Activated CD4-positive, alpha-beta T cell treated with anti-CD3 and anti-CD28 coated beads, Interleukin-2, amount 10 ng/mL, durations not matched to agents 24 days and 14 days (primary cell): ENCODE measurements around the gene PDE1A. TPM values are rescaled to one million over a fixed set of nuclear protein-coding genes. Genes with fewer than 3 reads are reported as not detected.

Experiments
- DNase-seq: peaks from one replicate; pipeline ENCODE4 v3.0.0; 2022
- H3K27ac Mint-ChIP-seq: one replicate; pipeline ENCODE4 v1.8.0; 2022; ENCODE audit warnings: mild to moderate bottlenecking, mixed read lengths
- H3K27me3 Mint-ChIP-seq: one replicate; pipeline ENCODE4 v1.8.0; 2022; ENCODE audit warnings: mixed read lengths
- H3K36me3 Mint-ChIP-seq: one replicate; pipeline ENCODE4 v1.8.0; 2022; ENCODE audit warnings: low read depth, mild to moderate bottlenecking, mixed read lengths
- H3K4me1 Mint-ChIP-seq: one replicate; pipeline ENCODE4 v1.8.0; 2021; ENCODE audit warnings: mixed read lengths
- H3K4me3 Mint-ChIP-seq: one replicate; pipeline ENCODE4 v1.8.0; 2022; ENCODE audit warnings: mild to moderate bottlenecking, moderate library complexity, mixed read lengths
- H3K9me3 Mint-ChIP-seq: one replicate; pipeline ENCODE4 v1.8.0; 2021; ENCODE audit warnings: mixed read lengths
- intact Hi-C: fragments of 100-400 bp; cut with micrococcal nuclease; formaldehyde crosslinking; loops from one replicate; pipeline ENCODE4 v1.15.1; 2023
- total RNA-seq: library from RNA; stranded (reverse); gene quantifications from 2 replicates; pipeline ENCODE4 v1.2.3, GENCODE V29; 2022

Gene PDE1A
- total RNA-seq: not detected in 2 replicates

DNA sequence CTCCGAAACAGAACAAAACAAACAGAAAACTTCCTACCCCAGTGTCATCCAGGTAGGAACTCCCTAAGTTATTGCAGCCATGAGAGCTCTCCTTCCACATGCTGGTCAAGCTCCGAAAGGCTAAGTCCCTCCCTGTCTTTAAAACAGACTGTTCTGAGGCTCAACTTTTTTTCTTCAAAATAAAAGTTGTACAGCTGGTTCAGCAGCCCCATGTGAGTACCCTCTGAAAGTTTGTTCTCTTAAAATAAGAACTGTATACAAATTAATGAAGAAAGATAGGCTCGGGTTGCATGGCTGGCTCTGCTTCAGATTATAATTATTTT is at the start of gene PDE1A:
PDE1A (minus strand) TSS at position 119 of the 323 bp plus-strand sequence.
- no peak for DNase-seq
- H3K9me3 Mint-ChIP-seq: peaks cover 4% of the 10 kb centered on the region
- no peaks in the 10 kb centered on the region for H3K36me3 Mint-ChIP-seq
- no peaks in the 10 kb centered on the region for H3K27me3 Mint-ChIP-seq
- intact Hi-C loops: no loop called here
- no peak within 1 kb of the TSS for H3K4me3 Mint-ChIP-seq
- H3K4me1 Mint-ChIP-seq: no peaks in the 10 kb centered on the region
- H3K27ac Mint-ChIP-seq: no peak within 1 kb of the TSS

- Mint-ChIP-seq H3K4me3 (no peak overlapping the region), H3K4me1 (no peaks in the 10 kb centered on the region), H3K9me3 (peaks cover 6% of the 10 kb centered on the region), H3K27me3 (no peaks in the 10 kb centered on the region), H3K36me3 (no peaks in the 10 kb centered on the region), H3K27ac (no peak overlapping the region)
- DNase-seq: no peak
- intact Hi-C loops: no loop called here
Measured at GRCh38 chr2:182473635-182474034, 46.8 kb upstream of the PDE1A start.

- H3K27me3 Mint-ChIP-seq: no peaks in the 10 kb centered on the region
- intact Hi-C loops: no loop called here
- no peaks in the 10 kb centered on the region for H3K9me3 Mint-ChIP-seq
- no peak overlapping the region for H3K4me3 Mint-ChIP-seq
- H3K27ac Mint-ChIP-seq: no peak overlapping the region
- no peaks in the 10 kb centered on the region for H3K36me3 Mint-ChIP-seq
- DNase-seq: no peak
- no peaks in the 10 kb centered on the region for H3K4me1 Mint-ChIP-seq
Measured at GRCh38 chr2:182463760-182464159, 36.9 kb upstream of the PDE1A start.

DNA sequence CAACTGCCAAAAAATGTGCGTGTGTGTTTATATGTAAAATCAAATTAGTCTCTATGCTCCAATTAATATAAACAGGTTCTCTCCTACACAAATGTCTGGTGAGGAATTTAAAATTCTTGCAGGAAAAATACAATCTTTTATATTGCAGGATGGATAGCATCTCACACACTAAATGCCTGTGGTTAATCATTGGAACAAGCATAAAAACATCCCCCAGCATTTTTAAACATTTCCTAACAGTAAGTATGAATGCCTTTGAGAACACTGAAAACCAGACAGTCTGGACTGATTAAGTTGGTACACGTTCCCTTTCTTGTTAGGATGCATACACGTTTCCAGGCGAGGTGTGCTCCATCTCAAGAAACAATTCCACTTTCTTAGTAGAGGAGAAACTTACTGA is 29.9 kb upstream of the PDE1A start:
- Mint-ChIP-seq H3K27me3 (no peaks in the 10 kb centered on the region), H3K4me1 (no peaks in the 10 kb centered on the region), H3K27ac (no peak overlapping the region), H3K4me3 (no peak overlapping the region), H3K36me3 (no peaks in the 10 kb centered on the region), H3K9me3 (no peaks in the 10 kb centered on the region)
- DNase-seq: no peak
- intact Hi-C loops: no loop called here

DNA sequence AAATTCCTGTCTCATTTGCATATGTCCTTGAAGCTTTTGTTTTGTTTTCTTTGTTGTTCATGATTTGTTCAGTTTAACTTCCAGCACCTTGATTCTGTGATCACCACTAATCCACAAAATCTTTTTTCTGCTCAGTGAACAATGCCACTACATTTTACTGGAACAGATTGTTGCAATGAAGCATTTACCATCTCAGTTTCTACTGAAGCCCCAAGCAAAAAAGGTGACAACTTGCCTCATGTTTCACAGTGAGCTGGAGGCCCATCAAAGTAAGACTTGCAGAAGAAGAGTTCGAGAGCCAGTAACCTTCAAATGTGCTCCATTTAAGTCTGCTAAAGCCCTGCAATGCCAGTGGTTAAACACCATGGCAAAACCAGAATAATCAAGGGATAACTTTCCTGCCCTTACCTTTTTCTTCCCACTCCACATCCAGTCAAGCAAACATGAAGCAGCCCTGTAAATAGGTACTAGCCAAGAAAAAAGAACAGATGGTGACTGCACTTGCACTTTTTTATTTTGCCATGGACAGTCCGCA is 25.7 kb upstream of the PDE1A start:
- no peak overlapping the region for H3K4me3 Mint-ChIP-seq
- intact Hi-C loops: no loop called here
- no peaks in the 10 kb centered on the region for H3K9me3 Mint-ChIP-seq
- no peak overlapping the region for H3K27ac Mint-ChIP-seq
- H3K27me3 Mint-ChIP-seq: no peaks in the 10 kb centered on the region
- no peaks in the 10 kb centered on the region for H3K36me3 Mint-ChIP-seq
- DNase-seq: no peak
- no peaks in the 10 kb centered on the region for H3K4me1 Mint-ChIP-seq

- Mint-ChIP-seq H3K27me3 (no peaks in the 10 kb centered on the region), H3K36me3 (no peaks in the 10 kb centered on the region), H3K9me3 (no peaks in the 10 kb centered on the region), H3K4me1 (no peaks in the 10 kb centered on the region), H3K4me3 (no peak overlapping the region), H3K27ac (no peak overlapping the region)
- intact Hi-C loops: no loop called here
- no peak for DNase-seq
Measured at GRCh38 chr2:182448371-182448770, 21.5 kb upstream of the PDE1A start.

GRCh38 chr2:182447863-182448262 is 21.0 kb upstream of the PDE1A start:
- Mint-ChIP-seq H3K4me1 (no peaks in the 10 kb centered on the region), H3K27me3 (no peaks in the 10 kb centered on the region), H3K4me3 (no peak overlapping the region), H3K9me3 (no peaks in the 10 kb centered on the region), H3K27ac (no peak overlapping the region), H3K36me3 (no peaks in the 10 kb centered on the region)
- no peak for DNase-seq
- intact Hi-C loops: no loop called here

GRCh38 chr2:182447163-182447562 is 20.3 kb upstream of the PDE1A start:
- DNase-seq: no peak
- H3K4me1 Mint-ChIP-seq: no peaks in the 10 kb centered on the region
- H3K9me3 Mint-ChIP-seq: no peaks in the 10 kb centered on the region
- no peaks in the 10 kb centered on the region for H3K27me3 Mint-ChIP-seq
- intact Hi-C loops: no loop called here
- no peak overlapping the region for H3K27ac Mint-ChIP-seq
- H3K4me3 Mint-ChIP-seq: no peak overlapping the region
- H3K36me3 Mint-ChIP-seq: no peaks in the 10 kb centered on the region

DNA sequence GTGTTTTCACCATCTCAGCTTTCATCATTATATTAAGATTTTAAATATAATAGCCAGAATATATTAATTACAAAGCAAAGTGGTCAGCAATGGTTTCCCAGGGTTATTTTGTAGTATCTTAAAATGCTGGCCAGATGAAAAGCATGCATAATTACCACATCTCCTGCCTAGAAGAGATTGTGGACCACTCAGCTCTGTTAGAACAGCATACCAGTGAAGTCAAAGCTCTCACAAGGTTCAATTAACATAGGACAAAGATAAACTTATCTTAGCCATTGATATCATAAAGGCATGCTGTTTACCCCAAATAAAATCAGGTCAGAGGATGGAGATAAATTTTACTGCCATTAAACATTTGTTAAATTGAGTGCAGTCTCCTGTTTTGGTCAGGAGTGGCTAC is 19.3 kb upstream of the PDE1A start:
- intact Hi-C loops: no loop called here
- Mint-ChIP-seq H3K27ac (no peak overlapping the region), H3K27me3 (no peaks in the 10 kb centered on the region), H3K36me3 (no peaks in the 10 kb centered on the region), H3K4me3 (no peak overlapping the region), H3K4me1 (no peaks in the 10 kb centered on the region), H3K9me3 (no peaks in the 10 kb centered on the region)
- DNase-seq: no peak

- H3K36me3 Mint-ChIP-seq: no peaks in the 10 kb centered on the region
- no peaks in the 10 kb centered on the region for H3K27me3 Mint-ChIP-seq
- no peaks in the 10 kb centered on the region for H3K9me3 Mint-ChIP-seq
- no peak overlapping the region for H3K4me3 Mint-ChIP-seq
- no peak overlapping the region for H3K27ac Mint-ChIP-seq
- no peaks in the 10 kb centered on the region for H3K4me1 Mint-ChIP-seq
- intact Hi-C loops: no loop called here
- DNase-seq: no peak
Measured at GRCh38 chr2:182445391-182445965, 18.6 kb upstream of the PDE1A start.

DNA sequence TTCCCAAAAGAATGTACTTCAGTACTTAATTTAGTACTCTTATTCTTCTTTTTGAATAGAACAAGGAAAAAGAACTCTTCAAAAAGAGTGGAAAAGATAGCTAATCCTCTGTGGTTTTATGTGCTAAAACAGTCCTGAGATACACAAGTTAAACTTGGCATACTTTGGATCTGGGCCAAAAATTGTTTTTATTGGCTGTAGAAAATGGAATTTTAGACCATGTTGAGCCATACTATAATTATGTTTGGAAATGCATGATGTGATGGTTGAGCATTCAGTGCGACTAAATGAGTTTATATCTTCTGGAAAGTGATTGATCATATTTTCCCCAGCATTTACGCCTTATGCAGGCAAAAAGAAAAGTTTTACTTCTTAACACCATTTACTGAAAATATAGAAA is 18.0 kb upstream of the PDE1A start:
- H3K4me3 Mint-ChIP-seq: no peak overlapping the region
- no peak for DNase-seq
- intact Hi-C loops: no loop called here
- no peaks in the 10 kb centered on the region for H3K9me3 Mint-ChIP-seq
- H3K27me3 Mint-ChIP-seq: no peaks in the 10 kb centered on the region
- H3K27ac Mint-ChIP-seq: no peak overlapping the region
- H3K36me3 Mint-ChIP-seq: no peaks in the 10 kb centered on the region
- no peaks in the 10 kb centered on the region for H3K4me1 Mint-ChIP-seq

DNA sequence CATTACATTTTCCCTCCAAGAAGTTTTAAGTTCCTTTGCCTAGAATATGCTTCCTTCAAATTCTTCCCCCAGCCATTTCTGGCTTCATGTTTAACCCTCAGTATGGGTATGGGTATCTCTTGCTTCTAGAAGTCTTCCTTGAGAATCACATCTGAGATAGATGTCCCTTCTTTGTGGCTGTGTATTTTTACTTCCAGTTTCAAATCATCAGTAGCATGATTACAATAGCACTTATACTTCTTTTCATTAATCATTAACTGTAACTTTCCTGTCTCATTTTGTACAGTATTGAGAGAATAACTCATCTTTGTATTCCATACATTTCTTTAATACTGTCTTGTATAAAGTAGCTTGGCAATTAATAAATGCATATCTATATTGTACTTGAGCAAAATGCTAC is 17.3 kb upstream of the PDE1A start:
- intact Hi-C loops: no loop called here
- H3K4me3 Mint-ChIP-seq: no peak overlapping the region
- no peaks in the 10 kb centered on the region for H3K27me3 Mint-ChIP-seq
- no peak overlapping the region for H3K27ac Mint-ChIP-seq
- no peaks in the 10 kb centered on the region for H3K9me3 Mint-ChIP-seq
- no peaks in the 10 kb centered on the region for H3K36me3 Mint-ChIP-seq
- no peaks in the 10 kb centered on the region for H3K4me1 Mint-ChIP-seq
- DNase-seq: no peak

GRCh38 chr2:182436252-182436651 is 9.4 kb upstream of the PDE1A start:
- Mint-ChIP-seq H3K4me1 (no peaks in the 10 kb centered on the region), H3K36me3 (no peaks in the 10 kb centered on the region), H3K27ac (no peak overlapping the region), H3K9me3 (no peaks in the 10 kb centered on the region), H3K27me3 (no peaks in the 10 kb centered on the region), H3K4me3 (no peak overlapping the region)
- intact Hi-C loops: no loop called here
- DNase-seq: no peak

DNA sequence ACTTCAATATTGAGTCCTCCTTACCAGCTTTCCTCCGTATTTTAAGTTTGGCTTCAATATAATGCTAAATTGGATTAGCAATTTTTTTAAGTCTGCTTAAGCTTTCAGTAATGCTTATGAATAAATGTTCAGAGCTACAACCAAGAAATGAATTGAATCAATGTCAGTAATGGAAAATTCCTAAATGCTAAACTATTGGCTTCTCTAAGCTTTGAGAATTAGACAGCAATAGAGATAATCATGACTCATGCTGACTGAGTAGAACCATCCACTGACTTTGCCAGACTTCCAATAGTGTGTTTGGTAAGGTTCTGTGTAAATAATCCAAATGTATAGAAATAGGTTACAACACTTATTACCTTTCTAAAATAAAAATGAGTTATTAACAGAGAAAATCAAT is 8.9 kb upstream of the PDE1A start:
- Mint-ChIP-seq H3K4me1 (no peaks in the 10 kb centered on the region), H3K9me3 (peaks cover 4% of the 10 kb centered on the region), H3K36me3 (no peaks in the 10 kb centered on the region), H3K27me3 (no peaks in the 10 kb centered on the region), H3K27ac (no peak overlapping the region), H3K4me3 (no peak overlapping the region)
- intact Hi-C loops: no loop called here
- no peak for DNase-seq

DNA sequence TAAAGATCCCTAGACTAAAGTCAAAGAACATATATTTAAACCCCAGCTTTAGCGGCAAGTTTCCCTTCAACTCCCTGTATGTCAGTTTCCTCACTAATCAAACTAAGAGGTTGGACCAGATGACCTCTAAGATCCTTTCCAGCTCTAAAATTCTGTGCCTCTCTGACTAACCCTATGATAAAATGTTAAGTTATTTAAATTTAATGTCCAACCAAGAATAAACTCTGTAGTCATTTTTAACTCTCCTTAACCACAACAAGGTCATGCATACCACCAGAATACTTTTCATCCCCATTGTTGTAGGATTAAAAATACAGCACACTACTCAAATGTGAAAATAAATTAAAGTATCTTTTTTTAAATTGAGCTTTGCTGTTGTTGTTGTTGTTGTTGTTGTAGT is 5.2 kb upstream of the PDE1A start:
- Mint-ChIP-seq H3K36me3 (no peaks in the 10 kb centered on the region), H3K4me3 (no peak overlapping the region), H3K27me3 (no peaks in the 10 kb centered on the region), H3K4me1 (no peaks in the 10 kb centered on the region), H3K27ac (no peak overlapping the region), H3K9me3 (peaks cover 4% of the 10 kb centered on the region)
- intact Hi-C loops: no loop called here
- DNase-seq: no peak
